ENCODE measurements around the gene CDCA8.

The CDCA8 gene

DNA sequence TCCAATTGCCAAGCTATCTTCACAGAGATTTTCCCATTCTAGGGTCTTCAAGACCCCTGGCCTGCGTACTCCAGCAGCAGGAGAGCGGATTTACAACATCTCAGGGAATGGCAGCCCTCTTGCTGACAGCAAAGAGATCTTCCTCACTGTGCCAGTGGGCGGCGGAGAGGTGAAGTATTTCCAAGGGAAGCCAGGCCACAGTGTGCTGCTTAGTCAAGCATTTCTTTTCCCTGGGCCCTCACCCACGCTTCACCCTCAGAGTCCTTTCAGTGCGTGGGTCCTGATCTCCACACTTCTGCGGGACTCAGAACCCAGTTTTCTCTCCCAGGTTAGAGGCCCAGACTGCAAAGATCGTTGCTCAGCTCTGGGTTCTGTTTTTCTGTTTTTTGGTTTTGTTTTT lies 13.1 kb downstream of the CDCA8 start:
- no peak for DNase-seq (ENCODE audit: low read depth in 1 of 2, low spot score in 1 of 2)
- in situ Hi-C loops (cut with HindIII; ENCODE audit: low pct_unique_long_range_greater_than_20kb, low sequenced_read_pairs): no loop called here
- TF ChIP-seq JUND (IDR thresholded peaks at IDR 0.05; ENCODE audit: low read depth): no peak

- no peak for TF ChIP-seq JUND (IDR thresholded peaks at IDR 0.05; ENCODE audit: low read depth)
- DNase-seq (ENCODE audit: low read depth in 1 of 2, low spot score in 1 of 2): no peak
- in situ Hi-C loops (cut with HindIII; ENCODE audit: low pct_unique_long_range_greater_than_20kb, low sequenced_read_pairs): no loop called here
Observed at GRCh38 chr1:37708471-37708870, 16.2 kb downstream of the CDCA8 start.

GRCh38 chr1:37714226-37714625 lies 21.9 kb downstream of the CDCA8 start:
- TF ChIP-seq JUND (IDR thresholded peaks at IDR 0.05; ENCODE audit: low read depth): no peak
- no peak for DNase-seq (ENCODE audit: low read depth in 1 of 2, low spot score in 1 of 2)
- in situ Hi-C loops (cut with HindIII; ENCODE audit: low pct_unique_long_range_greater_than_20kb, low sequenced_read_pairs): no loop called here

DNA sequence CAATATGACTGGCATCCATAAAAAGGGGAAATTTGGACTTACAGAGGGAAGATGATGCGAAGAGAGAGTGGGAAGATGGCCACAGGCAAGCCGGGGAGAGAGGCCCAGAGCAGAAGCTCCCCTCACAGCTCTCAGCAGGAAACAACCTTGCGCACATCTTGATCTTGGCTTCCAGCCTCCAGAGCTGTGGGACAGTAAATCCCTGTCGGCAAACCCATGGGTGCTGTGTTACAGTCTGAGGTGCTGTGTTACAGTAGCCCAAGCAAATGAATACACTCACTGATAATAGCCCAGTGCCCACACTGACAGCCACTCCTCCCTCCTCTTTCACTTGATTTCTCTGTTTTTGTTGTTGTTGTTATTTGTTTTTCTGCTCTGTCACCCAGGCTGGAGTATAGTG lies 22.4 kb downstream of the CDCA8 start:
- in situ Hi-C loops (cut with HindIII; ENCODE audit: low pct_unique_long_range_greater_than_20kb, low sequenced_read_pairs): no loop called here
- no peak for DNase-seq (ENCODE audit: low read depth in 1 of 2, low spot score in 1 of 2)
- no peak for TF ChIP-seq JUND (IDR thresholded peaks at IDR 0.05; ENCODE audit: low read depth)

DNA sequence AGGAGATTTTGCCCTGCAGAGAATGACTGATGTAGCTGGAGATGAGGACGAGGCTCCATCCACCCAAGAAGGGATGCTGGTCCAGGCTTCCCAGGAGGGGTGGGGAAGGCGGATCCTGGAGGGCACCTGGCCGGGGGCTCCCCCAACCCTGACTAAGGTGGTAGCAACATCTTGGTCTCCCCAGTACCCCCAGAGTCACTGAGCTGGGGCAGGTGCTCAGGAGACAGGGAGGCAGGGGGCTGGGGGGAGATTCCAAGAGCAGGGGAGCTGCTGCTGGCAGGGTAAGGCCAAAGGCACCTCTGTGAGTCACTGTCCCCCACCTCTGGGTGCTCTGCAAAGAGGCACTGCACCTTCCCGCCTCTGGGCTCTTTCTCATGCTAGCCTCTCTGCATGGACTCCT lies 24.0 kb downstream of the CDCA8 start:
- DNase-seq (ENCODE audit: low read depth in 1 of 2, low spot score in 1 of 2): no peak
- in situ Hi-C loops (cut with HindIII; ENCODE audit: low pct_unique_long_range_greater_than_20kb, low sequenced_read_pairs): no loop called here
- no peak for TF ChIP-seq JUND (IDR thresholded peaks at IDR 0.05; ENCODE audit: low read depth)

- TF ChIP-seq JUND (IDR thresholded peaks at IDR 0.05; ENCODE audit: low read depth): no peak
- in situ Hi-C loops (cut with HindIII; ENCODE audit: low pct_unique_long_range_greater_than_20kb, low sequenced_read_pairs): no loop called here
- DNase-seq (ENCODE audit: low read depth in 1 of 2, low spot score in 1 of 2): no peak
Observed at GRCh38 chr1:37717631-37718030, 25.3 kb downstream of the CDCA8 start.

- no peak for TF ChIP-seq JUND (IDR thresholded peaks at IDR 0.05; ENCODE audit: low read depth)
- DNase-seq (ENCODE audit: low read depth in 1 of 2, low spot score in 1 of 2): no peak
- in situ Hi-C loops (cut with HindIII; ENCODE audit: low pct_unique_long_range_greater_than_20kb, low sequenced_read_pairs): no loop called here
Observed at GRCh38 chr1:37718181-37718900, 26.0 kb downstream of the CDCA8 start.

GRCh38 chr1:37718901-37719571 lies 26.7 kb downstream of the CDCA8 start:
- no peak for DNase-seq (ENCODE audit: low read depth in 1 of 2, low spot score in 1 of 2)
- in situ Hi-C loops (cut with HindIII; ENCODE audit: low pct_unique_long_range_greater_than_20kb, low sequenced_read_pairs): no loop called here
- TF ChIP-seq JUND (IDR thresholded peaks at IDR 0.05; ENCODE audit: low read depth): no peak

DNA sequence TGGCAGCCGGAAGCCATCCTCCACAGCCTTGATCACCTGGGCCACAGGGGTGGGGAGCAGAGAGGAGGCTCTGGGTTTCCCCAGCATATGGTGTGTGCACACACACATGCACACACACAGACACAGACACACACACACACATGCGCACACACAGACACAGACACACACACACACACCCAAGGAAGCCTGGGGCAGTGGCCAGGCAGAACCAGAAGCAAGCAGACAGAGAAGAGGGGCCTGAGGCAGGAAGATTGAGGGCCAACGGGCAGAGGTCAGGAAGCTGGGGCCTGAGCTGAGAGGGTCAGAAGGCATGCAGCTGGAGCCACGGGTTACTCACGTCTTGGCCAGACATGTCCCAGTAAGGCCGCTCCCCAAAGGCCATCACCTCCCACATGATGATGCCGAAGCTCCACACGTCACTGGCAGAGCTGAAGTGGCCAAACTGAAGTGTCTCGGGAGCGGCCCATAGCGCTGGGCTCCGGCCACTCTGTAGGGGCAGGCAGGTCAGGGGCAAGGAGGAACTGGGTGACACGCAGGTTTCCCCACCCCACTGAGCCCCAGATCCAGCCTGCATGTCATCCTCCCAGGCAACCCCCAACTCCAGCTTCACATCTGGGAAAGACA lies 27.4 kb downstream of the CDCA8 start:
- no peak for DNase-seq (ENCODE audit: low read depth in 1 of 2, low spot score in 1 of 2)
- no peak for TF ChIP-seq JUND (IDR thresholded peaks at IDR 0.05; ENCODE audit: low read depth)
- in situ Hi-C loops (cut with HindIII; ENCODE audit: low pct_unique_long_range_greater_than_20kb, low sequenced_read_pairs): no loop called here

GRCh38 chr1:37720231-37721130 lies 28.2 kb downstream of the CDCA8 start:
- in situ Hi-C loops (cut with HindIII; ENCODE audit: low pct_unique_long_range_greater_than_20kb, low sequenced_read_pairs): no loop called here
- DNase-seq (ENCODE audit: low read depth in 1 of 2, low spot score in 1 of 2): no peak
- no peak for TF ChIP-seq JUND (IDR thresholded peaks at IDR 0.05; ENCODE audit: low read depth)

- DNase-seq (ENCODE audit: low read depth in 1 of 2, low spot score in 1 of 2): no peak
- in situ Hi-C loops (cut with HindIII; ENCODE audit: low pct_unique_long_range_greater_than_20kb, low sequenced_read_pairs): no loop called here
- TF ChIP-seq JUND (IDR thresholded peaks at IDR 0.05; ENCODE audit: low read depth): no peak
Observed at GRCh38 chr1:37721565-37721964, 29.2 kb downstream of the CDCA8 start.
